ENCODE results near the gene QDPR. TPM values are rescaled to one million over a fixed set of nuclear protein-coding genes. Genes with fewer than 3 reads are reported as not detected.

The QDPR gene
- total RNA-seq, 1 donor from 2014 or later = 53.6 TPM

DNA sequence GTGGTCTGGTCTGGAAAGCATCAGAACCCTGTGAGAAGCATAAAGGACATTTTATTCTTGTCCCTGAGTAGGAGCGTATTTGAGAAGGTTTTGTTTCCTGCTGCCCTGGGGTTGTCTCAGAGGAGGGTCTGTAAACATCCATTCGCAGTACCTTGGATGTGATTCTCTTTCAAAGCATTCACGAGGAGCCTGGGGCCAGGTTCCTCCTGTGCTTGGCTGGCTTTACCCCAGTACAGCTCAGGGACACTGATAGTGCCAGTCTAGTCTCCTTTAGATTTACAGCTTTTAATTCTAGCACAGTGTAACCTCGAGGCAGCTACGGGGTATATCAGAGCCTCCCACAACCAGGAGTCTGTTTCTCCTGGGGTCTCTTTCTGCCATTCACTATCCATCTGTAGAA is 5.8 kb upstream of the QDPR start:
- no peaks in the 10 kb centered on the region for H3K4me1 ChIP-seq (ENCODE audit: insufficient read depth, low read length)
- H3K27ac Mint-ChIP-seq (ENCODE audit: unreplicated experiment) = no peak overlapping the region
- peaks cover 13% of the 10 kb centered on the region for H3K27me3 Mint-ChIP-seq (ENCODE audit: low read depth, unreplicated experiment)
- H3K9me3 ChIP-seq (ENCODE audit: insufficient read depth, low read depth, low read length) = no peaks in the 10 kb centered on the region
- H3K79me2 ChIP-seq (ENCODE audit: insufficient read depth, low read length) = no peaks in the 10 kb centered on the region
- H3K27ac ChIP-seq (ENCODE audit: low read depth, low read length) = no peak overlapping the region
- DNase-seq (ENCODE audit: low read depth) (no peak), FAIRE-seq (no peak)
- no peaks in the 10 kb centered on the region for H3K36me3 ChIP-seq (ENCODE audit: insufficient read depth, low read length)
- no peaks in the 10 kb centered on the region for H3K9me3 Mint-ChIP-seq (ENCODE audit: unreplicated experiment)
- no peak overlapping the region for H3K4me2 ChIP-seq (ENCODE audit: low read length)
- H4K20me1 ChIP-seq (ENCODE audit: insufficient read depth, low read length) = no peaks in the 10 kb centered on the region
- H3K36me3 Mint-ChIP-seq (ENCODE audit: low read depth, unreplicated experiment) = no peaks in the 10 kb centered on the region
- H3K9ac ChIP-seq (ENCODE audit: low read length) = no peak overlapping the region
- H3K4me3 Mint-ChIP-seq (ENCODE audit: unreplicated experiment) = no peak overlapping the region
- H3K4me3 ChIP-seq (ENCODE audit: insufficient read depth, low read depth, low read length) = no peak overlapping the region
- peaks cover 21% of the 10 kb centered on the region for H3K27me3 ChIP-seq (ENCODE audit: insufficient read depth, low read length)
- H3K4me1 Mint-ChIP-seq (ENCODE audit: low read depth, unreplicated experiment) = no peaks in the 10 kb centered on the region
- H2AFZ ChIP-seq (ENCODE audit: low read depth, low read length) = no peak overlapping the region
- TF ChIP-seq EZH2 (IDR thresholded peaks at IDR 0.05; ENCODE audit: insufficient read depth, low read length) = no peak
- TF ChIP-seq, protein P1, sequence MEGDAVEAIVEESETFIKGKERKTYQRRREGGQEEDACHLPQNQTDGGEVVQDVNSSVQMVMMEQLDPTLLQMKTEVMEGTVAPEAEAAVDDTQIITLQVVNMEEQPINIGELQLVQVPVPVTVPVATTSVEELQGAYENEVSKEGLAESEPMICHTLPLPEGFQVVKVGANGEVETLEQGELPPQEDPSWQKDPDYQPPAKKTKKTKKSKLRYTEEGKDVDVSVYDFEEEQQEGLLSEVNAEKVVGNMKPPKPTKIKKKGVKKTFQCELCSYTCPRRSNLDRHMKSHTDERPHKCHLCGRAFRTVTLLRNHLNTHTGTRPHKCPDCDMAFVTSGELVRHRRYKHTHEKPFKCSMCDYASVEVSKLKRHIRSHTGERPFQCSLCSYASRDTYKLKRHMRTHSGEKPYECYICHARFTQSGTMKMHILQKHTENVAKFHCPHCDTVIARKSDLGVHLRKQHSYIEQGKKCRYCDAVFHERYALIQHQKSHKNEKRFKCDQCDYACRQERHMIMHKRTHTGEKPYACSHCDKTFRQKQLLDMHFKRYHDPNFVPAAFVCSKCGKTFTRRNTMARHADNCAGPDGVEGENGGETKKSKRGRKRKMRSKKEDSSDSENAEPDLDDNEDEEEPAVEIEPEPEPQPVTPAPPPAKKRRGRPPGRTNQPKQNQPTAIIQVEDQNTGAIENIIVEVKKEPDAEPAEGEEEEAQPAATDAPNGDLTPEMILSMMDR (IDR thresholded peaks at IDR 0.05; ENCODE audit: insufficient read depth, low read depth, low read length) = no peak

DNA sequence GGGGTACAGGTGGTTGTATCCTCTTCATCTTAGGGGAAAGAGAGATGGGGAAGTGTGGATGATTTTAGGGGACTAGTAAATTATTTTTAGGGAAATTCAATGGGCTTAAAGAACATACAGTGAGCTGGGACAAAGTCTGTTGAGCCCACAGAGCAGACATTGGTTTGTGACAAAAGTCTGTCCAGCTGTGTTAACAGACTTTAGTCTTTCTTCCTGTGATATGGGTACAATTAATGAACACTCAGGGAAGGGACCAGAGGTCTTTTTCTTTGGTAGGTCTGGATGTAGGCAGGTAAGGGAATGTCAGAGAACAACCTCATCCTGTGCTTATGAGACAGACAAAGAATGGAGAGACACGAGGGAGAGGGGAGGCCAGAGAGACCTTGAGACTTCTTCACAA is 5.1 kb upstream of the QDPR start:
- Mint-ChIP-seq H3K4me1 (ENCODE audit: low read depth, unreplicated experiment) (no peaks in the 10 kb centered on the region), H3K27me3 (ENCODE audit: low read depth, unreplicated experiment) (peaks cover 13% of the 10 kb centered on the region), H3K27ac (ENCODE audit: unreplicated experiment) (no peak overlapping the region), H3K4me3 (ENCODE audit: unreplicated experiment) (no peak overlapping the region), H3K9me3 (ENCODE audit: unreplicated experiment) (no peaks in the 10 kb centered on the region), H3K36me3 (ENCODE audit: low read depth, unreplicated experiment) (no peaks in the 10 kb centered on the region)
- no peak overlapping the region for H3K4me2 ChIP-seq (ENCODE audit: low read length)
- no peaks in the 10 kb centered on the region for H3K9me3 ChIP-seq (ENCODE audit: insufficient read depth, low read depth, low read length)
- DNase-seq (ENCODE audit: low read depth) = no peak
- no peak for TF ChIP-seq EZH2 (IDR thresholded peaks at IDR 0.05; ENCODE audit: insufficient read depth, low read length)
- TF ChIP-seq, protein P1 (IDR thresholded peaks at IDR 0.05; ENCODE audit: insufficient read depth, low read depth, low read length) = no peak
- H3K4me1 ChIP-seq (ENCODE audit: insufficient read depth, low read length) = peaks cover 6% of the 10 kb centered on the region
- no peak for FAIRE-seq
- H3K27me3 ChIP-seq (ENCODE audit: insufficient read depth, low read length) = peaks cover 21% of the 10 kb centered on the region
- no peak overlapping the region for H2AFZ ChIP-seq (ENCODE audit: low read depth, low read length)
- H3K36me3 ChIP-seq (ENCODE audit: insufficient read depth, low read length) = no peaks in the 10 kb centered on the region
- no peak overlapping the region for H3K27ac ChIP-seq (ENCODE audit: low read depth, low read length)
- no peaks in the 10 kb centered on the region for H3K79me2 ChIP-seq (ENCODE audit: insufficient read depth, low read length)
- H3K4me3 ChIP-seq (ENCODE audit: insufficient read depth, low read depth, low read length) = no peak overlapping the region
- H3K9ac ChIP-seq (ENCODE audit: low read length) = no peak overlapping the region
- no peaks in the 10 kb centered on the region for H4K20me1 ChIP-seq (ENCODE audit: insufficient read depth, low read length)

DNA sequence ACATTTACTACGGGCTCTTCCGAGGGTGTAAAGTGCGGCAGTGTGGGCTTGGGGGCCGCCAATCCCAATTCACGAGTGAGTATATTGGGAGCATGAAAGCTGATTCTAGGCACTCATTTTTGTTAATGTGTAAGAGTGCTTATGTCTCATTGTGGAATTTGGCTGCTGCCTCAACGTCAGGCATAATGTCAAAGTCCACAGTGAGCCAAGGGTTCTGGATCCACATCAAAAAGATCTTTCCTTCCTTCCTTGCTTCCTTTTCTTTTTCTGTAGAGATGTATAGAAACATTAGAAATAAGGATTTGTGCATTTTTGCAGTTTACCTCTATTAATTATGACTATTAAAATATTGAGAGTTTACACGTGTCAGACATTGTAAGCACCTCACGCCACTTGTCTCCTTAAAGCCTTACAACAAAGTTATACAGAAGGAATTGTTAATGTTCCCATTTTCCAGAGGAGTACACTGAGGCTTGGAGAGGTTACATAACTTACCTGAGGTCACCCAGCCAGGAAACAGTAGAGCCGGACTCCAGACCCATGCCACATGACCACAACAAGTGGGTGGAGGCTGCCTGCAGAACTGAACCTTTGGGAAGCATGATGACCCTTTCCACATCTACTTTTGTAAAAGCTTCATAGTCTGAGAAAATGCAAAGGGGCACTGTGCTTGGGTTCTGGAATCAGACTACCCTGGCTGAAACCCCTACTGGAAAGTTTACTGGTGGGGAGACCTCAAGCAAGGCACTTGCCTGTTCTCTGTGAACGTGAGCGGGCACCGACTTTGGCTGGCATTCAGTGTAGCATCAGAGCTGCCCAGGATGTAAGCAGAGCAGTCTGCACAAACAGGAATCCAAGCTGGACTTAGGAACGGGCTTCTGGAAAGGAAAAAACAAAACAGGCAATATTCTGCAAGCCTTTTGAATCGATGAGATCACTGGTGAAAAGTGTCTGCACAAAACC is 3.8 kb upstream of the QDPR start:
- Histone ChIP-seq H3K36me3 (ENCODE audit: insufficient read depth, low read length) (no peaks in the 10 kb centered on the region), H3K79me2 (ENCODE audit: insufficient read depth, low read length) (peaks cover 9% of the 10 kb centered on the region), H3K4me2 (ENCODE audit: low read length) (no peak overlapping the region), H3K9me3 (ENCODE audit: insufficient read depth, low read depth, low read length) (no peaks in the 10 kb centered on the region), H3K27me3 (ENCODE audit: insufficient read depth, low read length) (peaks cover 19% of the 10 kb centered on the region), H3K4me1 (ENCODE audit: insufficient read depth, low read length) (peaks cover 12% of the 10 kb centered on the region), H3K27ac (ENCODE audit: low read depth, low read length) (no peak overlapping the region), H3K4me3 (ENCODE audit: insufficient read depth, low read depth, low read length) (no peak overlapping the region), H2AFZ (ENCODE audit: low read depth, low read length) (no peak overlapping the region), H4K20me1 (ENCODE audit: insufficient read depth, low read length) (peaks cover 3% of the 10 kb centered on the region), H3K9ac (ENCODE audit: low read length) (no peak overlapping the region)
- H3K9me3 Mint-ChIP-seq (ENCODE audit: unreplicated experiment) = no peaks in the 10 kb centered on the region
- FAIRE-seq (no peak), DNase-seq (ENCODE audit: low read depth) (no peak)
- TF ChIP-seq, protein P1 (IDR thresholded peaks at IDR 0.05; ENCODE audit: insufficient read depth, low read depth, low read length) = no peak
- no peak for TF ChIP-seq EZH2 (IDR thresholded peaks at IDR 0.05; ENCODE audit: insufficient read depth, low read length)
- H3K4me1 Mint-ChIP-seq (ENCODE audit: low read depth, unreplicated experiment) = peaks cover under 1% of the 10 kb centered on the region
- peaks cover 11% of the 10 kb centered on the region for H3K27me3 Mint-ChIP-seq (ENCODE audit: low read depth, unreplicated experiment)
- no peak overlapping the region for H3K4me3 Mint-ChIP-seq (ENCODE audit: unreplicated experiment)
- no peak overlapping the region for H3K27ac Mint-ChIP-seq (ENCODE audit: unreplicated experiment)
- H3K36me3 Mint-ChIP-seq (ENCODE audit: low read depth, unreplicated experiment) = no peaks in the 10 kb centered on the region

Data from astrocyte (in vitro differentiated cells and primary cell).